Measurements from ENCODE around the gene CASP7.

The CASP7 gene

DNA sequence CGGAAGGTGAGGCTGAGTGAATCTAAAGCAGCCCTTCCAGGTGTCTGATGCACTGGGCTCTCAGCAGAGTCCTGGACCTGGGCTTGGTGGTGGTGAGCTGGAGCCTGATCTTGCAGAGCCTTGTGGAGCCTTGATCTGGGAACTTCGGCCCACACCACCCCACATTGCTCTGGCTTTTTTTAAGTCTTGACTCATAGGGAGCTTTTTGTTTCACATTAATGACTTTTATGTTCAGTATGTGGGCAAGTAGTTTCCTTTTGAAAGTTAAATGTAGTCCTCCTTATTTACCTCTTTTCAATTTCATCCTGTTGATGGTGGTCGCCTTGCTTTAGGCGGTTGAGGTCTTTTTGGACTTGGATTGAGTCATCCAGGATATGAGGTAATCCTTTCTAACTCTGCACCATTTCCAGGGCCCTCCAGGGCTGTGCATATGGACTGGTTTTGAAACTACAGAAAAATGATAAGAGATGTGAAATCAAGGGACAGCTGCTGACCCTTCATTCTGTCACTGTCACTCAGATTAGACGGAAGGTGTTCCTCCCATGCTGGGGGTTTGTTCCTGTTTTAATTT lies 12.9 kb upstream of the CASP7 start:
- DNase-seq = no peak

DNA sequence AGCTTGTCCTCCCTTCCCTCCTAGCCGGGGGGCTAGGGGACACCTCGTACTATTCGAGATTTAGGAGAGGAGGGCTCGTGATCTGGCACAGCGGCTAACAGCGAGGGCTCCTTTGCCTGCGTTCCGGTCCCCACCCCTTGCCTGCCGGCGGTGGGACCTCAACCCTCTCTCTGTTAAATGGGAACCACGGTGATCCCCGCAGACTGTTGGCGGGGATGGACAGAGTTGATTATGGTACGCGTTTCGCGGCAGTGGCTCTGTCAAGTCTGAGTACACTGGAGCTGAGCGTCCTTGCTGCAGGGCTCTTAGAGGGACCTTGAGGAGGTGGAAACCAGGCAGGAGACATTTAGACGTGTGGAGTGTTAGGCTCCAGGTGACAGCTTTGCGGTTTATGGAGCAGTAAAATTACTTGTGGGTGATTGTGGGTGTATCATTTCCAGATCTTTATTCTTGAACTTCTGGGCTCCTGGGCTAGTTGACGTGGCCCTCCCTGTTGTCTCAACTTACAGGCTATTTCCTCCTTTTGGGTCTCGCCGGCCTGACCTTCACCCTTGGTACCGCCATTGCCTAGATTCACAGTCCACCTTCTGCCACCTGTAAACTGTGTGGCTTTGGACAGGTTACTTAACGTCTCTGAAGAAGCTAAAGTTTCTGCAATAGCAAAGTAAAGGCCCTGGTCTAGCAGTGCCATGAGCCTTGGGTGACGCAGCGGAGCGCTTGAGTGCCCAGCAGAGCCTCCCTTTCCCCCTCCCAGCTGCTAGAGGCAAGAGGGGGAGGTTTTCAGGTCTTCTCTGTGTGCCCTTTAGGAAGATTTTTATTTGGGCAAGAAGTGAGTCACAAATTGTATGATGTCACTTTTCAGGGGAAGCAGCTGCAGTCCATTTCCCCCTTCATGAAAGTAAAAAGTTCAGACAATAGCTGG lies 739 bp downstream of the CASP7 start:
- peak; percentile 17 for DNase-seq

DNA sequence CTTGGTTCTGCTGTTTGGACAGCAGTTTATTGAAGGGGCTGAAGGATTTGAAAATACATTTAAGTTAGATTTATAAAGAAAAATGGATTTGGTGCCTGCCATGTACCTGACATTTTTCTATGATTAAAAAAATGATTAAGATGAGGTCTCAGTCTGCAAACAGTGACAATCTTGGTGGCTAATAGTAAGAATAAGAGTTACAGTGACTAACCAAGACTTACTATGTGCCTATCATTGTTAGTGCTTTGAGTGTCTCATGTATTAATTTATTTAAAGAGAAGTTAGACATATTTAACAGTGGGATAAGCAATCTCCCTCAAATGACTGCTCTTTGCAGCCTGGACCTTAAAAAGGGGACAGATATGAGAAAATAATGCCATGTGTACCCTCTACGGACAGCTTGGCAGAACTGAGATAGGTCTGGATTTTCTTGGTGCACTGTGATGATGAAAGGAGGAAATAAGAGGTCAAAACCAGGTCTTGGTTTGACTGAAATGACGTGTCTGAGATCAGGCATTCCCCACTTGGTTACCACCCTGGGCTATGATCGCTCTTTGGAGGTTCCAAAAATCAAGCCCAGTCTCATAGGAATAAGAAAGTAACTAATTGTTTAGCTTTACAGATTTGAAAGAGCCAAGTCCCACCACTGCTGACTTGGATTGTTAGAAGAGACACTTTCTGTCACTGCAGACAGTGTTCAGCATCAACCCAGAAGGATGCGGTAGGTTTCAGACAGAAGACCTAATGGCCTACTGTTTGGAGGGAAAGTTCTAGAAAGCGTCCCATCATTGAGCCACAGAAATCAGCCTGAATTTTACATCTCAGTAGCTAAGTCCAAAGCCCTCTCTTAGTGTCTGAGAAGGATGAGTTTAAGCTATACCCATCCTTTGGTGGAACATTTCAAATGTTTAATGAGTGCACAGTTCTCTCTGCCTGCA lies 2.1 kb downstream of the CASP7 start:
- DNase-seq = no peak

DNA sequence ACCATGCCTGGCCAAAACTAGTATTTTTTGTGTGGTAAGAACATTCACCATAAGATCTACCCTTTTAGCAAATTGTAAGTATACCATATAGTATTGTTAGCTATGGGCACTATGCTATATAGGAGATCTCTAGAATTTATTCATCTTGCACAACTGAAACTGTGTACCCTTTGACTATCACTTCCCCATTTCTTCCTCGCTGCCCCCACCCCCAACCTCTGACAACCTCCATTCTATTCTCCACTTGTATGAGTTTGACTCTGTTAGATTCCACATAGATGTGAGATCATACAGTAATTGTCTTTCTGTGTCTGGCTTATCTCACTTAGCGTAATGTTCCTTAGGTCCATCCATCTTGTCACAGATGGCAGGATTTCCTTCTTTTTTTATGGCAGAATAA lies 3.6 kb downstream of the CASP7 start:
- DNase-seq = no peak

DNA sequence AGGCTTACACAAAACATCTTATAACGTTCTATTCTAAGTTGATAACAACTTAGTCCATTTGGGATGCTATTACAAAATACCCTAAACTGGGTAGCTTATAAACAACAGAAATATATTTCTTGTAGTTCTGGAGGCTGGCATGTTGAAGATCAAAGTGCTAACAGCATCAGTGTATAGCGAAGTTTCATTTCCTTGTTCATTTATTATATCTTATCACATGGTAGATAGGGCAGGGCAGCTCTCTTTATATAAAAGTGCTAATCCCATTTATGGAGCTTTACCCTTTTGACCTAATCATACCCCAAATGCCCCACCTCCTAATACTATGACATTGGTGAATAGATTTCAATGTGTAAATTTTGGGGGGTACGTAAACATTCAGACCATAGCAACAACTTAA lies 6.3 kb downstream of the CASP7 start:
- no peak for DNase-seq

DNA sequence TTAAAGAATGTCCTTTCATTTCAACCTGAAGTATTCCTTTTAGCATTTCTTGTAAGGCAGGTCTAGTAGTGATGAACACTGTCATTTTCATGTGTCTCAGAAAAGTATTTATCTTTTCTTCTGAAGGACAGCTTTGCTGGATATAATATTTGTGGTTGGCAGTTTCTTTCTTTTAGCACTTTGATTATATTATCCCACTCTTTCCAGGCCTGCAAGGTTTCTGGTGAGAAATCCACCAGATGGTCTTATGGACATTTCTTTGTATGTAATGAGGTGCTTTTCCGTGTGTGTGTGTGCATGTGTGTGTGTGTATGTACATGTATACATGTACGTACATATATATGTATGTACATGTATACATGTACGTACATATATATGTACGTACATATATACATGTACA lies 7.3 kb downstream of the CASP7 start:
- no peak for DNase-seq

DNA sequence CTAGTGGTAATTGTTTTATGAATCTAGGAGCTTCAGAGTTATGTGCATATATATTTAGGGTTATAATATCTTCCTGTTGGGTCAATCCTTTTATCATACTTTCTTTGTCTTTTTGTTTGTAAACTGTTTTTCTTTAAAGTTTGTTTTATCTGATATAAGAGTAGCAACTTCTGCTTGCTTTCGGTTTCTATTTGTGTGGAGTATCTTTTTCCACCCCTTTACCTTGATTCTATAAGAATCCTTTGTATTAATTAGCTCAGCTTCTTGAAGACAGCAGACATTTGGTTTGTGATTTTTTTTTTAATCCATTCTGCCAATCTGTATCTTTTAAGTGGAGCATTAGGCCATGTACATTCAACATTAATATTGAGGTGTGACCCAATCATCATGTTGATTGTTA lies 9.3 kb downstream of the CASP7 start:
- no peak for DNase-seq

DNA sequence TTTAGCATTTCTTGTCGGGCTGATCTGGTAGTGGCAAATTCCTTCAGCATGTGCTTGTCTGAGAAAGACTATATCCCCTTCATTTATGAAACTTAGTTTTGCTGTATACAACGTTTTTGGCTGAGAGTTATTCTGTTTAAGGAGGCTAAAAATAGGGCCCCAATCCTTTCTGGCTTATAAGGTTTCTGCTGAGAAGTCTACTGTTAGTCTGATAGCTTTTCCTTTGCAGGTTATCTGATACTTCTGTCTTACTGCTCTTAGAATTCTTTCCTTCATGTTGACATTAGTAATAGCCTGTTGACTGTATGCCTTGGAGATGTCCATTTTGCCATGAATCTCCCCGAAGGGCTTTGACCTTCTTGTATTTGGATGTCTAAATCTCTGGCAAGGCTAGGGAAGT lies 9.9 kb downstream of the CASP7 start:
- DNase-seq = no peak

DNA sequence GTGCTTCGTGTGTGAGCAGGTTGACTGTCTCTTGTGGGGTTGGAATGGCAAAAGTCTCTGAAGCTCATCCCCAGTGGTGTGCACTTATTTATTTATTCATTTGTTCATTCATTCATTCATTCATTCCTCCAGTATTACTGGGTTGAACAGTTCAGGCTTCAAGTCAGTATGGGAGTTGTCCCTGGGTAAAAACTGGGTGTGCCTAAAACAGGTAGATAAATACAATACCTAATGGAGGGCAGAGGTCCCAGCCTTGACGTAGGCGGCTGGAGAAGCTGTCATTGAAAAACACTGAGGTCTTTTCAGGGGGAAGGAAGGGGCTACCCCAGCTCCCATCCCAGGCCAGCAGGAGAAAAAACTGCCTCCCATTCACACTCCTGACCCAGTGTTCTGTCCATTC lies 11.0 kb downstream of the CASP7 start:
- DNase-seq = no peak

DNA sequence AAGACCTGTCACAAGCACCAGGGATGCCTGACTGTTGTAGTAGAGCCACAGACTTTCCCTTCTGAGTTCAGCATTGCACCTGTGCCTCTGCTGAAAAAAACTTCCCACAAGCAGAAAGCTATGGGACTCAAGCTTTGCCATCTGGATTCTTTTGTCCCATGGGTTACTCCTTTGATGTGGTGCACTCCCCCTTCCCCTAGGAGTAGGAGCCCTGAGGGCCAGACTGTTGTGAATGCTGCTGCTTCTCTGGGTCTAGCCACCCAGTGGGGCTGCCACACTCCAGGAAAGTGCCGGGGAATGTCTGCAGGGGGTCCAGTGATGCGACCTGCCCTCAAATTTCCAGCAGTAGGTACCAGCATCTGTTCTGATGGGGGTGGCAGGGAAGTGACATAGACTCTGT lies 11.7 kb downstream of the CASP7 start:
- no peak for DNase-seq

DNA sequence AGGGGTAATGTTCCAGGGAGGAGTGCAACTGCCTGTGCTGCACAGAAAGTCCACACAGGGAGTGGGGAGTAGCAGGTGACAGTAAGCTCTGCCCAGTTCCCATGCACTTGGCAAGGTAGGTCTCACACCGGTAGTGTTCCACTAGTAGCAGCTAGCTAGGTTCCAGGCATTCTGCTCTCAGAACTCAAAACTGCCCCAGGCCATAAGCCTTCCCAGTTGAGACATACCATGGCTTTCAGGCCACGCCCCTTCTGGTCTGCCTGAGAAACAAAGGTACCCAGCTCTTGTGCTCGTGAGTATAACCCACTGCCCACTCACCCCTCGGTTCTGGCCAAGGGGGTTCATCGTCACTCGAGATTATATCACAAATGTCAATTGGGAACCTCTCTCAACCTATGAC lies 12.6 kb downstream of the CASP7 start:
- DNase-seq = no peak

DNA sequence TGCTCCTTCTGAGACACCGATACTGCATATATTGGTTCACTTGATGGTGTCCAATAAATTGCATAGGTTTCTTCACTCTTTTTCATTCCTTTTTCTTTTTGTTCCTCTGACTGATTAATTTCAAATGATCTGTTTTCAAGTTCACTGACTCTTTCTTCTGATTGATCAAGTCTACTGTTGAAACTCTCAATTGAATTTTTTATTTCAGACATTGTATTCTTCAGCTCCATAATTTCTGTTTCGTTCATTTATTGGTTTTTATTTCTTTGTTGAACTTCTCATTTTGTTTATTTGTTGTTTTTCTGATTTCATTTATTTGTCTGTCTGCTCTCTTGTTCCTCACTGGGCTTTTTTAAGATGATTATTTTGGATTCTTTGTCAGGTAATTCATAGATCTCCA lies 13.6 kb downstream of the CASP7 start:
- DNase-seq = no peak

DNA sequence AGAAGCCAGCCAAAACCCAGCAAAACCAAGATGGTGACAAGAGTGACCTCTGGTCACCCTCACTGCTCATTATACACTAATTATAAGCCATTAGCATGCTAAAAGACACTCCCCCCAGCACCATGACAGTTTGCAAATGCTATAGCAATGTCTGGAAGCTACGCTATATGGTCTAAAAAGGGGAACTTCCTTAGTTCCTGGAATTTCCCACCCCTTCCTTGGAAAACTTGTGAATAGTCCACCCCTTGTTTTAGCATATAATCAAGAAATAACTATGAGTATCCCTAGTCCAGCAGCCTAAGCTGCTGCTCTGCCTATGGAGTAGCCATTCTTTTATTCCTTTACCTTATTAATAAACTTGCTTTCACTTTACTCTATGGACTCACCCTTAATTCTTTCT lies 16.0 kb downstream of the CASP7 start:
- DNase-seq = no peak

DNA sequence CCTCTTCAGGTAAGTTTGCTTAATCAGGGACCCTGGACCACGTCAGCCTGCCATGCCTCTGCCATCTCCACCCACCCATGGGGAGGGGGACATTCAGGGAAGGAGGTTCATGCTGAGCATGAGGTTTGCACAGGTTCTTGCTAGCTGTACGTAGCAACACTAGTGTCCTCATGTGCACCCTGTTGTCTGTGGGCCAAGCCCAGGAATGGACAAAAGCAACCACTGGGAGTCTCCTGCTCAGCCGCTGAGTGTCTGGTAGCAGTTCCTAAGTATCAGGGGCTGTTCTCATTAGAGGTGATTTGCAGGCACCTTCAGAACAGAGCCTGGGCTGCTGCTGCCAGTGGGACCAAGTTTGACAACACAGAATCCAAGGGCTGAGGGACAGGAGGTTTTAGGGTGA lies 17.9 kb downstream of the CASP7 start:
- DNase-seq = no peak

DNA sequence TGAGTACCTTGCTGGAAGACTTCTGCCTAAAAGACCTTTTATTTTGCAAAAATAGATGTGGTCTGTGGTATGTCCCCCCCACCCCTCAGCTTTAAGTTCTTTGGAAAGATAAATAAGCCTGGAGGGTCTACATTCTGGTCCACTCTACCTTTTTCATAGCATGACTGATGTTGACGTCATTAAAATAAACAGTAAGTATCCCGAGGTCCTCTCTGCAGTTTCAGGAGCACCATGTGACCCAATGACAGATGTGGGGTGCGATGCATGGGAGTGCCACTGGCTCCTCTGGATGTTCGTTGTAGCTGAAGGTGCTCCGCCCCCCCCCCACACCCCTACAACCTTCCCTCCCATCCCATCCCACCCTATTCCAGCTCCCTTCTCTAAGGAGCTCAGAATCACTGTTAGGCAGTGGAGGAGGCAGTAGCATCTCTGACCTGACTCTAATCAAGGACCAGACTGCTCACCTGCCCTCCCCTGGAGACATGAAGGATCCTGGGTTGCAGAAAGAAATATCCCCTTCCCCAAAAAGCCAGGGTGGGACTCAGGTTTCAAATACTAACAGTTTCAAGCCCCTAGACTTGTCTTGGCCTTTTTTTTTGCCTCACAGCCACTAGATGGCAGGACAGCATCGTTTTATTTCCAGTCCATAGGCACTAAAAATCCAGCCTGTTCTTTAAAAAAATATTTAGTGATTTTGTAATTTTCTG lies 25.1 kb downstream of the CASP7 start:
- DNase-seq = no peak

DNA sequence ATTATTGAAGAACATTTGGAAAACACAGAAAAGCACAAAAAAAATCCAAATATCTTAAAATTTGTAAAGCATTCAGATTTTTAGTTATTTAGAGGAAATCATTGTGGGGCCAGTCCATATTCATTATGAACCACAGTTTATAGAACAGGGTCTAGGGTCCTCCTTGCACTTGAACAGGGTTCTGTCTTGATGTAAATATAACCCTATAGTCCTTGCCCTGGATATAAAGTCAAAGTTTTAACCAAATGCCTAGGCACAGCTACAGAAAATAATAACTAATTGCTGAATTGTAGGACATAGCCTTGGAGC lies 25.6 kb downstream of the CASP7 start:
- DNase-seq = no peak

DNA sequence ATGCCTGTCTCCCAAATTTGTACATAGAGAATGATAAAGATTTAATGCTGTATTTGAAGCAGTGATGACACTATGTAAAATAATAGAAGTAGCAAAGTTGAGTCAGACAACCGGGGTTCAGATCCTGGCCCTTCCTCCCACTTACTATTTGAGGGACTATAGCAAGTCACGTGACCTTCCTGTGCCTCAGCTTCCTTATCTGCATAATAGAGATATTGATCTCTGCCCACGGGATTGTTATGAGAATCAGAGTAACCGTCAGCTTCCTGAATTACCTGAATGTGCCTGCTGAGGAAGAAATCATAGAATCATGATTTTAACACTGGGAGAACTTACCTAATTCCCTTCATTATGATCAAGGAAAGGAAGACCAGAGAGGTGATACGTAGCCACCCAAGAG lies 26.9 kb downstream of the CASP7 start:
- DNase-seq = no peak

DNA sequence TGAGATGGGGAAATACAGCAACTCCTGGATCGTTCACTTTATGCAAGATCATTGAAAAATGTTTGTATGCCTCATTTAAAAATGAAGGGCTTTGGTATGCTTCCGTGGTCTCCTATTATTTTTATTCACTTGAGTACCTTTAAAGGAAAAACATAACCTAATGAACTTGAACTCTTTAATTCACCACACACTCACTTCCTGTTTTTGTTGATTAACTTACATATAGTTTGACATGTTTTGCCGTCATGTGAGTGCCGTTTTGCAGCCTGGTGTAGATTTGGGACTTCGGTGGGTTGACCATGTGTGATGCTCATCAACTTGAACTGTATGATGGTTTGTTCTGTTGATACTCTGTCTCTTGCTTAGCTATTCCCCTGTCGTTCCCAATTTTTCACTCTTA lies 28.9 kb downstream of the CASP7 start:
- no peak for DNase-seq

DNA sequence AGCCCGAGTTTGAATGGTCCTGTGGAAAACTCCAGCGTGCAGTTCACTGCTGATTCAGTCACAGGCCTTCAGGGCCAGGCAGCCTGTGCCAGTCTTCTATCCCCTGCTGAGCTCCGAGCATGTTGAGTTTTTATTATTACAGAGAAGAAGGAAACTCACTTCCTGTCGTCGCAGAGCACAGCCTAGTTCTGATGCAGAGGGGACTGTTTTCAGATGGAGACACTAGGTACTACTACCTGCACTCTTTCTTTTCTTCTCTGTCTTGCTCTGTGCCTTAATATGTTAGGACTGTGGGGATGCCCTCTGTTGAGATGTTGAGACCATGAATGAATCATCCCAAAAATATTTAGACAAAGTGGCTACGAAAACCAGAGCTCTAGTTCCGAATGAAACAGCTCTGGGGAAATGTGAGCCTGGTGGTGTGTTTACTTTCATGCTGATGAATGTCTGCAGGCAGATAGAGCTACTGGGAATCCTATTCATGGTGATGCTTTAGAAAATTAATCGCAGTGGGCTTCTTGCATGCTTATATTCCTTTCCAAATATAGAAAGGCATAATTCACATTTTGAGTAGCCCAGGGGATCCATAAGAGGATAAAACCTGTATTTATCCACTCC lies 29.6 kb downstream of the CASP7 start:
- DNase-seq = no peak

DNA sequence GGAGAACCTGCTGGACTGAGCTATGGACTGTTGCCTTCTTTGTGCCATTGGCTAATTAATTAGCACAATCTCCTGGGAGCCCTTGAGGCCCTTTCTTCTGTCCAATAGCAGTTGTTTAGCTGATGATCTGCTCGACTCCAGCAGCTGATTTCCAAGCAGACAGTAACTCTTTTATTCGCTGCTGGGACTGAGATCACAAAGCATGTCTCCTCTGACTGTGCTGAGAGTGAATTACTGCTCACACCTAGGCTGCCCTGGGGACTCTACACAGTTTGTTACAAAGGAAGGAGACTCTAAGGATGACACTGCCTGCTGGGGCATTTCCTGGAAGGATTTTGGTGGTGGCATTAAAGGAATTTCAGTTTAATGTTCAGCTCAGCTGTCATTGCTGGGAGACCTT lies 31.4 kb downstream of the CASP7 start:
- no peak for DNase-seq

DNA sequence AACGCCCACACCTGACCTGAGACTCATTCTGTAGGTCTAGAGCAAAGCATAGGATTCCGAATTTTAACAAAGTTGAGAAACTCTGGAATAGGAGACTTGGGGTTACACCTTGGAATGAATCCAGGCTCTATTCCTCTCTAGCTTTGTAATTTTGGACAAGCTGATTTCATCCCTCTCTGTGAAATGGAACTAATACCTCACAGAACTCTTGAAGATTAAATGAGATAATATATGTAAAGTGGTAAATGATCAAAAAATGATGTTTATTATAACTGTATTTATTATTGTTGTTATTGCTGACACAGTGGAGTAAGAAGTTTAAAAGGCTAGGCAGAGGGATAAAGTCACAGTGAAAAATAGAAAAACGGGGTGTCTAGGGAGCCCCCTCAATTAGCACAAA lies 32.3 kb downstream of the CASP7 start:
- DNase-seq = no peak

DNA sequence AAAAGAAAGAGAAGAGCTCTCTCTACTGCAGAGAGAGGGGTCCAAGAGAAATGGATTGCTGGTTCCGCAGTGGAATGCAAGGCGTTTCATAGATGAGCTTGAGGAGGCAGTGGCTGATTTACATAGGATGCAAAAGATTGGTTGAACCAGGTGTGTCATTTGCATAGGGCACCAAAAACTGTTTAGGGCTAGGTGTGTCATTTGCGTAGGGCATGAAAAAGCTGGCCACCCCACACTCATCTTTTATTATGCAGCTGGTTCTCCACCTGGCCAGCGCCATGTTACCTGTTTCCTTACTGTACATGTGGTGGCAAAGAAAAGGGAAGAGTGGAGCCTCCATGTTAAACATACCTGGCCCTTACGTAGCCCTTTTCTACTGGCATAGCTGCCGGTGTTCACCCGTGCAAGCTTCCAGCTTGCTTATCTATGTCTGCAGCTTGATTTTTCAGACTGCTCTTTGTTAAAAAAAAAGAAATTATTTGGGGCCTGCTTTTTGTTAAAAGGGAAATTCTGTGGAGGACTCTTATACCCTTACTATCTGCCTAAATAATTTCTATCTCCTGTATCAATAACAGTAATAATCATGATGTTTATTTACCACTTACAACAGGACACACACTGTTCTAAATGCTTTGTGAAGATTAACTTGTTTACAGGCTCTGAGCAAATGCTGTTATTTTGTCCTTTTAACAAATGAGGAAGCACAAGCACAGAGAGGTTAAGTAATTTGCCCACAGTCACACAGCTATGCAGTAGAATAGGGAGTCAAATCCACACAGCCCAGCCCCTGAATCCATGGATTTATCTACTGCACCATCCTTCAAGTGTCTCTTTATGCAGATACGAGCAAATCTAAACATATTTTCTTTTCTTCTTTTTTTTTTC lies 33.3 kb downstream of the CASP7 start:
- no peak for DNase-seq

Data from activated gamma-delta T cell treated with Interleukin-2 at 50 U/mL for 16 hours (primary cell).